Caco-2 (cell line): ENCODE results near the gene EXD3. TPM values are rescaled to one million over a fixed set of nuclear protein-coding genes. Genes with fewer than 3 reads are reported as not detected.

Source experiments
- Bru-seq: library from RNA; stranded (reverse); fragments of 400-500 nt; gene quantifications from one replicate; lab custom pipeline; 2021; lab: Mats Ljungman, UMichigan
- BruChase-seq, 2 experiments: library from RNA; stranded (reverse); fragments of 400-500 nt; gene quantifications; one replicate each; lab custom pipeline; 2021; lab: Mats Ljungman, UMichigan
- BruUV-seq: library from RNA; stranded (reverse); fragments of 400-500 nt; replicated peaks from 2 replicates; lab custom pipeline; 2021; lab: Mats Ljungman, UMichigan
- CTCF ChIA-PET: fragments of 300-600 bp; sonication (Branson Sonifier 250); formaldehyde crosslinking; loops from one replicate; lab custom pipeline; 2022; ENCODE audit warnings: antibody characterized with exemption; lab: Charles Lee
- POLR2A ChIA-PET: fragments of 300-600 bp; sonication (Branson Sonifier 250); formaldehyde crosslinking; loops from one replicate; lab custom pipeline; 2022; ENCODE audit warnings: antibody characterized with exemption; lab: Charles Lee
- DNase-seq, 2 experiments: peaks; one replicate each; pipeline versions ENCODE4 v3.0.0 to v3.0.0-alpha.2; 2020 to 2022
- H3K27me3 ChIP-seq: replicated peaks from 2 replicates; pipeline ENCODE4 v1.6.0; 2011; ENCODE audit warnings: low read length; ENCODE audit not compliant: control insufficient read depth, insufficient read depth
- H3K36me3 ChIP-seq: 2 replicates; pipeline ENCODE4 v1.5.1; 2011; ENCODE audit warnings: low read length; ENCODE audit not compliant: control insufficient read depth, insufficient read depth
- H3K4me1 ChIP-seq: fragments of 250-450 bp; sonication (Bioruptor Pico); 2 replicates; pipeline ENCODE4 v1.5.1; 2020; ENCODE audit warnings: mild to moderate bottlenecking
- H3K4me3 ChIP-seq: 2 replicates; pipeline ENCODE4 v1.5.1; 2011; ENCODE audit warnings: low read depth, mild to moderate bottlenecking, control low read depth, low read length
- H3K9me3 ChIP-seq: fragments of 250-450 bp; sonication (Bioruptor Pico); 2 replicates; pipeline ENCODE4 v1.5.1; 2020; ENCODE audit warnings: mild to moderate bottlenecking, moderate library complexity
- H3K27ac Mint-ChIP-seq: one replicate; pipeline ENCODE4 v1.8.0; 2022; ENCODE audit warnings: mixed read lengths; ENCODE audit not compliant: unreplicated experiment
- H3K27me3 Mint-ChIP-seq: one replicate; pipeline ENCODE4 v1.8.0; 2022; ENCODE audit warnings: mixed read lengths; ENCODE audit not compliant: insufficient read depth, unreplicated experiment
- H3K36me3 Mint-ChIP-seq: one replicate; pipeline ENCODE4 v1.8.0; 2022; ENCODE audit warnings: mild to moderate bottlenecking, mixed read lengths; ENCODE audit not compliant: insufficient read depth, unreplicated experiment
- H3K4me1 Mint-ChIP-seq: one replicate; pipeline ENCODE4 v1.8.0; 2022; ENCODE audit warnings: low read depth, mixed read lengths; ENCODE audit not compliant: unreplicated experiment
- H3K4me3 Mint-ChIP-seq: one replicate; pipeline ENCODE4 v1.8.0; 2022; ENCODE audit warnings: mild to moderate bottlenecking, moderate library complexity, mixed read lengths; ENCODE audit not compliant: unreplicated experiment
- H3K9me3 Mint-ChIP-seq: one replicate; pipeline ENCODE4 v1.8.0; 2022; ENCODE audit warnings: mixed read lengths; ENCODE audit not compliant: unreplicated experiment
- intact Hi-C: fragments of 100-400 bp; cut with micrococcal nuclease; formaldehyde crosslinking; loops from one replicate; pipeline ENCODE4 v1.10.0; 2022; ENCODE audit not compliant: unreplicated experiment
- long read RNA-seq: library from polyadenylated mRNA; stranded (forward); transcript quantifications from one replicate; pipeline ENCODE4 v2.0.0, GENCODE V29; 2022
- total RNA-seq: library from RNA; stranded (reverse); gene quantifications from 2 replicates; pipeline ENCODE4 v1.2.3, GENCODE V29; 2022
- TF ChIP-seq, protein P1 (sequence below), 2 experiments: fragments of 200-600 bp in 1 of 2; IDR thresholded peaks; 1 replicate in 1 of 2; 2 replicates in 1 of 2; pipeline versions ENCODE4 v1.5.1 to v1.8.0; 2011 to 2022; ENCODE audit warnings: antibody characterized with exemption in 1 of 2, control low read depth in 1 of 2, inconsistent platforms in 1 of 2, low read depth in 1 of 2, low read length in 1 of 2, mild to moderate bottlenecking in 1 of 2, moderate library complexity in 1 of 2; ENCODE audit not compliant: insufficient read depth in 1 of 2, severe bottlenecking in 1 of 2, unreplicated experiment in 1 of 2

EXD3 gene, protein sequence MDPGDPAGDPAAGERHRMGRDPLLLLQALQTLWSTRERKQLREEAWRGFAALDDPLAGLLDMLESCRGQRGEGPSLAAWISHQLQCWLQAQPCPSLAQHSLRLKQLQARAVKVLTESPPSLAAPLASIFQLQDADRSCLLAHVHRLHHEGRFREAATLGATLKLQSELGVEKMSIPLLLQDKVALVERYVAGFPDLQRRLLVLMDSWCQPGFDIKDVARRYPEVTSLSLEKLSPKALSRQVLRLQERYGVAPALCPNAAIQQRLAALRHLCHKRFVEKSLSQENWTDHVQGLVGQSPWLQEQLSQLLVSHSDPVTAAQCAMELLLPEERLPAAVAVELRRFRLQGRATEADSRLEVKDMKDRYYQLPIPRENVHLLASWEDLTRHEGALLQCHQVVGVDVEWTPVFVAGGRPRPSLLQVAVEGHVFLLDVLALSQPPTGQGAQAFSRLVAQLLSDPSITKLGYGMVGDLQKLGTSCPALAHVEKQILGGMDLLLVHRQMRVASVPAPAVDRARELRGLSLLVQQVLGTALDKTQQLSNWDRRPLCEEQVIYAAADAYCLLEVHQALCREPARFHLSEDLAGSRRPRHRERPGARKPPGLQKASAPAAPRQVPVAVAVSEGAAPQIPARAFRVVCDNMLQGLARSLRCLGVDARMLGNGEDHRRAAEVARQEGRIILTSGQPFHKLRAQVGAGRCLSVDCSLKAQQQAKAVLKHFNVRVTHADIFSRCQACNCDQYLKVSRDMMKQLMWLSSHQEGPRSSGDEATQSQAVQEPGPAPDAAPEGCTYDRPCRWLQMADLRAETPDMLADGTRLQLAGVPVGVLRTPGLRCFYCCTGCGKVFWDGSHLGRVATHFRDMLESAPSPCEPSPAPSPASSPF
- total RNA-seq (10.9 and 11.2 TPM in 2 replicates), Bru-seq, nascent RNA (percentile 44 among the genes with signal in this experiment), BruChase-seq, experiment 1, labeled RNA remaining after a 2-hour chase (percentile 45 among the genes with signal in this experiment), BruChase-seq, experiment 2, labeled RNA remaining after a 6-hour chase (percentile 48 among the genes with signal in this experiment)
- long read RNA-seq, transcript EXD3-203 (3 exons, 1,585 nt) = major isoform, 5 of 17 reads
- long read RNA-seq, partial matches to known transcripts = 2 of 17 reads
- long read RNA-seq, other reads (novel, unspliced or antisense) = 10 of 17 reads

DNA sequence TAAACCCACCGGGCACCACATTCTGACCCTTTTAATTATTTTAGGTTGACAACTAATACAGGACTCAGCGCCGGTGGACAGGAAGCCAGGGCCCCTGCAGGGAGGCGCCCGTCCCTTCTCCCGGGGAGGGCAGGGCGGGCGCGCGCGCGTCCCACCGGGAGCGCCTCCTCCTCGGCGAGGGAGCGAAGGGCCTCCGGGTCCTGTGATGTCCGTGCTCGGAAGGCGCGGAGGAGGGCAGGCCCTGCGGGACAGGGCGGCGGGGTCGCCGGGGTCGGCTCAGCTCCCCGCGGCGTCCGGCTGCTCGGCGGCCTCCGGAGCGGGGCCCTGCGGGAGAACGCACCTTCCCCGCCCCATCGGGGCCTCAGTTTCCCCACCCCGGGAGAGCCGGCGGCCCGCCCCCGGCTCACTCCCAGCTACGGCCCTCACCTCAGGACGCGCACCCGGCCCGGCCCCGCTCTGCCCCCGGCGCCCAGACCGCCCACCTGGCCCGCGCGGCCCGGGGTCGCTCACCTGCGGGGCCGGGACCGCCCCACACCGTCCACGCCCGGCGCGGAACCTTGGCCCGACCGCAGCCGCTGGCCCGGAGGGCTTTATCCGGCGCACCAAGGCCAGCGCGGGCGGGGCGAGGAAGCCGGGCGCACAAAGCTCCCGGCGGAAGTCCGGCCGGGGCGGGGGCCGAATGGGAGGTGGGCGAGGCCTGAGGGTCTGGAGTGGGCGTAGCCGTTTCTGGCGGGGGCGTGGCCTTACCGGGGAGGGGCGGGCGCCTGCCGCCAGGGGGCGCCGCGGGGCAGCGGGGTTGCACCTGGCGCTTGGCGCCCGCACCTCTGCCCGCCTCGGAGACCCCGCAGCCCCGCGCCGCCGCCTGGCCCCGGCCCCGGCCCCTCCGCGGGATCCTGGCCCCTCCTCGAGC is at the start of gene EXD3, which contains the start of gene NOXA1:
Gene EXD3 (minus strand): TSS at position 559 of the 910 bp plus-strand sequence. CDS start 27,805 bp downstream, outside the sequence.
Gene NOXA1 (plus strand): TSS at position 790 of the 910 bp plus-strand sequence. CDS start 137 bp downstream, outside the sequence.
- TF ChIP-seq, protein P1, sequence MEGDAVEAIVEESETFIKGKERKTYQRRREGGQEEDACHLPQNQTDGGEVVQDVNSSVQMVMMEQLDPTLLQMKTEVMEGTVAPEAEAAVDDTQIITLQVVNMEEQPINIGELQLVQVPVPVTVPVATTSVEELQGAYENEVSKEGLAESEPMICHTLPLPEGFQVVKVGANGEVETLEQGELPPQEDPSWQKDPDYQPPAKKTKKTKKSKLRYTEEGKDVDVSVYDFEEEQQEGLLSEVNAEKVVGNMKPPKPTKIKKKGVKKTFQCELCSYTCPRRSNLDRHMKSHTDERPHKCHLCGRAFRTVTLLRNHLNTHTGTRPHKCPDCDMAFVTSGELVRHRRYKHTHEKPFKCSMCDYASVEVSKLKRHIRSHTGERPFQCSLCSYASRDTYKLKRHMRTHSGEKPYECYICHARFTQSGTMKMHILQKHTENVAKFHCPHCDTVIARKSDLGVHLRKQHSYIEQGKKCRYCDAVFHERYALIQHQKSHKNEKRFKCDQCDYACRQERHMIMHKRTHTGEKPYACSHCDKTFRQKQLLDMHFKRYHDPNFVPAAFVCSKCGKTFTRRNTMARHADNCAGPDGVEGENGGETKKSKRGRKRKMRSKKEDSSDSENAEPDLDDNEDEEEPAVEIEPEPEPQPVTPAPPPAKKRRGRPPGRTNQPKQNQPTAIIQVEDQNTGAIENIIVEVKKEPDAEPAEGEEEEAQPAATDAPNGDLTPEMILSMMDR (IDR thresholded peaks at IDR 0.05; ENCODE audit: insufficient read depth in 1 of 2, low read depth in 1 of 2, low read length in 1 of 2, severe bottlenecking in 1 of 2, unreplicated experiment in 1 of 2) = peak; percentile 64 to 67
- H3K4me1 ChIP-seq = peaks cover 16% of the 10 kb centered on the region
- BruUV-seq = no TSS peak
- Mint-ChIP-seq H3K27me3 (no peaks in the 10 kb centered on the region), H3K9me3 (no peaks in the 10 kb centered on the region), H3K4me1 (peaks cover 6% of the 10 kb centered on the region), H3K36me3 (peaks cover under 1% of the 10 kb centered on the region), H3K27ac (peak within 1 kb of the TSS; percentile 58), H3K4me3 (peak within 1 kb of the TSS; percentile 78)
- no peaks in the 10 kb centered on the region for H3K27me3 ChIP-seq
- DNase-seq = peak; percentile 94 to 97
- H3K9me3 ChIP-seq = no peaks in the 10 kb centered on the region
- ChIA-PET POLR2A (interaction anchor here (0.6 to 1.5 kb wide), 10 partner anchors 14 to 222 kb away, joined by 3 to 11 read pairs (median 8); partner anchors contain the start of genes ENTPD8, NELFB, NRARP and NSMF), CTCF (interaction anchor here (0.6 to 2.4 kb wide), 20 partner anchors 10 to 877 kb away, joined by 3 to 40 read pairs (median 6); partner anchors contain the start of genes ENTPD8, MRPL41, NELFB and NOTCH1)
- intact Hi-C loops = loop anchor here (1.0 to 5.0 kb wide), 3 partner anchors 18 to 121 kb away; partner anchors contain the start of genes ENTPD8 and NRARP
- peak within 1 kb of the TSS; percentile 73 for H3K4me3 ChIP-seq
- no peaks in the 10 kb centered on the region for H3K36me3 ChIP-seq

DNA sequence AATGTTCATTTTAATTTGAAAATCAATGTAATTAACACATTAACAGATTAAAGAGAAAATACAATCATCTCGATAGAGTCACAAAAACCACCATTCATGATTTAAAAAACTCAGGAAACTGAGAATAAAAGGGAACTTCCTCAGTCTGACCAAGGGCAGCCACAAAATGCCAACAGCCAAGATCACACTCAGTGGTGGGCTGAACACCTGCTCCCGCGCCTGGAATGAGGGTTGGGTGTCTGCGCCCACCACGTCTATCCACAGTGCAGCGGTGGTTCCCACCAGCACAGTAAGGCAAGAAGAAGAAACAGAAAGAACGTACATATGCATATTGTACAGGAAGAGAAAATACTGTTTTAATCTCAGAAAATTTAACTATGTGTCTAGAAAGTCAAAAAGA is 47.8 kb upstream of the EXD3 start:
- H3K9me3 Mint-ChIP-seq = peaks cover 26% of the 10 kb centered on the region
- intact Hi-C loops = no loop called here
- H3K36me3 ChIP-seq = no peaks in the 10 kb centered on the region
- H3K4me1 Mint-ChIP-seq = no peaks in the 10 kb centered on the region
- CTCF ChIA-PET = no interaction called here
- no peak for DNase-seq
- H3K36me3 Mint-ChIP-seq = no peaks in the 10 kb centered on the region
- no TSS peak for BruUV-seq
- H3K27me3 ChIP-seq = no peaks in the 10 kb centered on the region
- H3K27me3 Mint-ChIP-seq = no peaks in the 10 kb centered on the region
- H3K4me1 ChIP-seq = no peaks in the 10 kb centered on the region
- H3K4me3 Mint-ChIP-seq = no peak overlapping the region
- no peak overlapping the region for H3K27ac Mint-ChIP-seq
- H3K9me3 ChIP-seq = peaks cover 18% of the 10 kb centered on the region
- TF ChIP-seq, protein P1 (IDR thresholded peaks at IDR 0.05; ENCODE audit: insufficient read depth in 1 of 2, low read depth in 1 of 2, low read length in 1 of 2, severe bottlenecking in 1 of 2, unreplicated experiment in 1 of 2) = no peak
- POLR2A ChIA-PET = no interaction called here
- no peak overlapping the region for H3K4me3 ChIP-seq
